ENCODE measurements around the gene ACOXL.

ACOXL gene

GRCh38 chr2:111100765-111101162, 368.4 kb downstream of the ACOXL start:
- Histone ChIP-seq H3K4me1 (ENCODE audit: control insufficient read depth, insufficient read depth, low read length) (no peaks in the 10 kb centered on the region), H3K27me3 (replicated peaks; ENCODE audit: control insufficient read depth, insufficient read depth, low read length) (peaks cover 12% of the 10 kb centered on the region), H3K9me3 (ENCODE audit: control insufficient read depth, low read length) (no peaks in the 10 kb centered on the region), H3K4me3 (ENCODE audit: low read length) (no peak overlapping the region), H3K36me3 (ENCODE audit: control insufficient read depth, insufficient read depth, low read length, severe bottlenecking) (no peaks in the 10 kb centered on the region), H3K9ac (ENCODE audit: low read length) (no peak overlapping the region)
- DNase-seq (ENCODE audit: low read depth), result no peak

- Histone ChIP-seq H3K9me3 (ENCODE audit: control insufficient read depth, low read length) (no peaks in the 10 kb centered on the region), H3K27me3 (replicated peaks; ENCODE audit: control insufficient read depth, insufficient read depth, low read length) (peaks cover 12% of the 10 kb centered on the region), H3K4me1 (ENCODE audit: control insufficient read depth, insufficient read depth, low read length) (no peaks in the 10 kb centered on the region), H3K9ac (ENCODE audit: low read length) (no peak overlapping the region), H3K36me3 (ENCODE audit: control insufficient read depth, insufficient read depth, low read length, severe bottlenecking) (no peaks in the 10 kb centered on the region), H3K4me3 (ENCODE audit: low read length) (no peak overlapping the region)
- no peak for DNase-seq (ENCODE audit: low read depth)
Observed at GRCh38 chr2:111101592-111101991, 369.2 kb downstream of the ACOXL start.

DNA sequence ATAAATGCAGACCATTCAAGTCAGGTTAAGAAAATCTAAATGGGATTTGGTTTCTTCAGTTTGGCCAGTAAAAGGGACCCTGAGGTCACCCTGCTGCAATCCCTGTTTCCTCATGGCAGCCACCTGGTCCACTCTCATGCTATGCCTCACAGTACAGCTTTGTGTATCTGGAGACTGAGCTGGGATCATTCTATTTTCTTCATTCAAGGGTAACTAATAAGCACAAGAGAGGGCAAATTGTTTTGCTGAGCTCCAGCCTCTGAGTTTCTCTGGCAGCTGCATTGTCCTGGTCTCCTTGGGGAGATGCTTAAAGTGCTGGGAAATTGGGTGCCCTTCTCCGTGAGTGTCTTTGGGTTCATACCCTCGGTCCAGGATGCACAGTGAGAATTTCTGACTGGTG, 369.8 kb downstream of the ACOXL start:
- Histone ChIP-seq H3K27me3 (replicated peaks; ENCODE audit: control insufficient read depth, insufficient read depth, low read length) (peaks cover 12% of the 10 kb centered on the region), H3K9ac (ENCODE audit: low read length) (no peak overlapping the region)

GRCh38 chr2:111105926-111106325, 373.6 kb downstream of the ACOXL start:
- Histone ChIP-seq H3K4me3 (ENCODE audit: low read length) (no peak overlapping the region), H3K4me1 (ENCODE audit: control insufficient read depth, insufficient read depth, low read length) (no peaks in the 10 kb centered on the region), H3K27me3 (replicated peaks; ENCODE audit: control insufficient read depth, insufficient read depth, low read length) (peaks cover 11% of the 10 kb centered on the region), H3K9me3 (ENCODE audit: control insufficient read depth, low read length) (no peaks in the 10 kb centered on the region), H3K9ac (ENCODE audit: low read length) (no peak overlapping the region), H3K36me3 (ENCODE audit: control insufficient read depth, insufficient read depth, low read length, severe bottlenecking) (no peaks in the 10 kb centered on the region)
- no peak for DNase-seq (ENCODE audit: low read depth)

More for the DNA sequence above, 369.8 kb downstream of the ACOXL start:
- Histone ChIP-seq H3K4me3 (ENCODE audit: low read length) (no peak overlapping the region), H3K9me3 (ENCODE audit: control insufficient read depth, low read length) (no peaks in the 10 kb centered on the region), H3K4me1 (ENCODE audit: control insufficient read depth, insufficient read depth, low read length) (no peaks in the 10 kb centered on the region), H3K36me3 (ENCODE audit: control insufficient read depth, insufficient read depth, low read length, severe bottlenecking) (no peaks in the 10 kb centered on the region)
- no peak for DNase-seq (ENCODE audit: low read depth)

DNA sequence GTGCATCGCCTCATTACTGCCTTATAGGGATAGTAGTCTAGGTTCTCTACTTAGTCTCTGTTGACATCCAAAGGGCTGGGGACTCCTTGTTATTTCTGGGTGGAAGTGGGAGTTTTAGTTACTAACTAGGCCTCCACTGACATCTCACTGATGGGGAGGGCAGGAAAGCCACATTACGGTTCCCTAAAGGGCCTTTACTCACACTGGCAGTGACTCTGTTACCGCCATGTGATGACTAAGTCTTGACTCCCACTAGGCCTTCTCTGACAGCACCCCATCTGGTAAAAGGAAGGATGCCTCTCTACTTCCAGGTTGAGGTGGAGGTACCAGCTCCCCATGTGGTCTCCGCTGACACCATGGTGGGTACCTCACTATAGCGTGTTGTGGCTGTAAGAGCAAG, 374.3 kb downstream of the ACOXL start:
- no peak for DNase-seq (ENCODE audit: low read depth)
- no peaks in the 10 kb centered on the region for H3K36me3 ChIP-seq (ENCODE audit: control insufficient read depth, insufficient read depth, low read length, severe bottlenecking)
- no peaks in the 10 kb centered on the region for H3K9me3 ChIP-seq (ENCODE audit: control insufficient read depth, low read length)
- peaks cover 11% of the 10 kb centered on the region for H3K27me3 ChIP-seq (replicated peaks; ENCODE audit: control insufficient read depth, insufficient read depth, low read length)
- no peak overlapping the region for H3K9ac ChIP-seq (ENCODE audit: low read length)
- H3K4me3 ChIP-seq (ENCODE audit: low read length), result no peak overlapping the region
- H3K4me1 ChIP-seq (ENCODE audit: control insufficient read depth, insufficient read depth, low read length), result no peaks in the 10 kb centered on the region

DNA sequence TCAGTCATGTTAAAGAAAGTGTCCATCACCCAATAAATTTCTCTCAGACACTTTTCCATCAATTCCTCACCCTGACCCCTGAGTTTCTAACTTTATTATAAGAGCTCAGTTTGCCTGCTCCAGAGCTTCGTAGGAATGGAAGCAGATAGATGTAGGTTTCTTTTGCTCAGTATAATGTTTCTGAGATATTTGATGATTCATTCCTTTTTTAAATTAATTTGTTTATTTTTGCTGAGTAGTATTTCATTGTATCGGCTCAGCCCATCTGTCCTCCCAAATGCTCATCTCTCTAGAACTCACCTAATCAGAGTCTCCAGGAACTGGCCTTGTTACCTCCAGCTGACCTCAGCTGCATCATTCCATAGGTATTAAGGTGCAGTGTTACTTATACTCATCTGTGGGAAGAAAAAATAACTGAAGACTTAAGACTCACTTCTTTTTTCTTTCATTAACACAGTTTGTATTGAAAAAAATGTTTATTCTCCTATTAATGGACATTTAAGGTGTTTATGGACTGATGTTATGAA, 376.4 kb downstream of the ACOXL start:
- peaks cover 25% of the 10 kb centered on the region for H3K27me3 ChIP-seq (replicated peaks; ENCODE audit: control insufficient read depth, insufficient read depth, low read length)
- H3K9me3 ChIP-seq (ENCODE audit: control insufficient read depth, low read length), result no peaks in the 10 kb centered on the region

DNA sequence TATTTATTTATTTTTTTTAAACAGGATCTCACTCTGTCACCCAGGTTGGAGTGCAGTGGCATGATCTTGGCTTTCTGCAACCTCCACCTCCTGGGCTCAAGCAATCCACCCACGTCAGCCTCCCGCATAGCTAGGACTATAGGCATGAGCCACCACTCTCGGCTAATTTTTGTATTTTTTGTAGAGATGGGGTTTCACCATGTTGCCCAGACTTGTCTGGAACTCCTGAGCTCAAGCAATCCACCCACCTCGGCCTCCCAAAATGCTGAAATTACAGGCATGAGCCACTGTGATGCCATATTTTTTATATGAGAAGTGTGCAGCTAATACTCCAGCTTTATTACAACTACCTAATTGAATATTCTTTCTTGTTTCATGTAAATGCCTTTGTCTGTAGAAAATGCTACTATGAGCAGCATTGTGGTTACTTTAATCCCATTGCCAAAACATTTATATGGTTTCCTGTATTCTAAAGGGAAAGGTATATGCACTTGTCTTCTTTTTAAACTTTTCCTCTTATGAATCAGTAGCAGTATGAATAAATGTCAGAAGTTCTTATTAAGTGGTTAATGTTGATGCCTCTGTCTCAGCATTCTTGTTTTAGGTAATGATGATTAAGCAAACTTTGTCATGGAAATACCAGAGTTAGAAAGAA, 378.9 kb downstream of the ACOXL start:
- H3K9ac ChIP-seq (ENCODE audit: low read length), result no peak overlapping the region

More for the DNA sequence above, 376.4 kb downstream of the ACOXL start:
- no peak for DNase-seq (ENCODE audit: low read depth)
- Histone ChIP-seq H3K9ac (ENCODE audit: low read length) (no peak overlapping the region), H3K4me3 (ENCODE audit: low read length) (no peak overlapping the region), H3K4me1 (ENCODE audit: control insufficient read depth, insufficient read depth, low read length) (no peaks in the 10 kb centered on the region), H3K36me3 (ENCODE audit: control insufficient read depth, insufficient read depth, low read length, severe bottlenecking) (no peaks in the 10 kb centered on the region)

GRCh38 chr2:111113838-111114237, 381.5 kb downstream of the ACOXL start:
- Histone ChIP-seq H3K27me3 (replicated peaks; ENCODE audit: control insufficient read depth, insufficient read depth, low read length) (peaks cover 31% of the 10 kb centered on the region), H3K36me3 (ENCODE audit: control insufficient read depth, insufficient read depth, low read length, severe bottlenecking) (no peaks in the 10 kb centered on the region), H3K9me3 (ENCODE audit: control insufficient read depth, low read length) (no peaks in the 10 kb centered on the region), H3K9ac (ENCODE audit: low read length) (no peak overlapping the region), H3K4me1 (ENCODE audit: control insufficient read depth, insufficient read depth, low read length) (peaks cover 4% of the 10 kb centered on the region), H3K4me3 (ENCODE audit: low read length) (no peak overlapping the region)
- DNase-seq (ENCODE audit: low read depth), result no peak

More for the DNA sequence above, 378.9 kb downstream of the ACOXL start:
- Histone ChIP-seq H3K4me3 (ENCODE audit: low read length) (no peak overlapping the region), H3K9me3 (ENCODE audit: control insufficient read depth, low read length) (no peaks in the 10 kb centered on the region), H3K27me3 (replicated peaks; ENCODE audit: control insufficient read depth, insufficient read depth, low read length) (peaks cover 31% of the 10 kb centered on the region), H3K36me3 (ENCODE audit: control insufficient read depth, insufficient read depth, low read length, severe bottlenecking) (no peaks in the 10 kb centered on the region), H3K4me1 (ENCODE audit: control insufficient read depth, insufficient read depth, low read length) (no peaks in the 10 kb centered on the region)
- no peak for DNase-seq (ENCODE audit: low read depth)

- Histone ChIP-seq H3K9me3 (ENCODE audit: control insufficient read depth, low read length) (peaks cover 4% of the 10 kb centered on the region), H3K36me3 (ENCODE audit: control insufficient read depth, insufficient read depth, low read length, severe bottlenecking) (no peaks in the 10 kb centered on the region), H3K4me3 (ENCODE audit: low read length) (no peak overlapping the region), H3K4me1 (ENCODE audit: control insufficient read depth, insufficient read depth, low read length) (peaks cover 6% of the 10 kb centered on the region), H3K9ac (ENCODE audit: low read length) (no peak overlapping the region), H3K27me3 (replicated peaks; ENCODE audit: control insufficient read depth, insufficient read depth, low read length) (peaks cover 23% of the 10 kb centered on the region)
- no peak for DNase-seq (ENCODE audit: low read depth)
Observed at GRCh38 chr2:111116011-111116746, 383.8 kb downstream of the ACOXL start.

- peaks cover 4% of the 10 kb centered on the region for H3K9me3 ChIP-seq (ENCODE audit: control insufficient read depth, low read length)
- peak overlapping the region; percentile 72 for H3K4me3 ChIP-seq (ENCODE audit: low read length)
- H3K36me3 ChIP-seq (ENCODE audit: control insufficient read depth, insufficient read depth, low read length, severe bottlenecking), result no peaks in the 10 kb centered on the region
- H3K27me3 ChIP-seq (replicated peaks; ENCODE audit: control insufficient read depth, insufficient read depth, low read length), result peaks cover 23% of the 10 kb centered on the region
- H3K4me1 ChIP-seq (ENCODE audit: control insufficient read depth, insufficient read depth, low read length), result peaks cover 11% of the 10 kb centered on the region
- no peak overlapping the region for H3K9ac ChIP-seq (ENCODE audit: low read length)
- peak; percentile 91 for DNase-seq (ENCODE audit: low read depth)
Observed at GRCh38 chr2:111116843-111117597, 384.6 kb downstream of the ACOXL start.

Measured in adipocyte (in vitro differentiated cells).